ENCODE measurements around the gene EIF5AL1. TPM values are rescaled to one million over a fixed set of nuclear protein-coding genes. Genes with fewer than 3 reads are reported as not detected.
"Not testable (repeated sequence)": the region's sequence is repeated elsewhere in the genome, so short reads cannot be mapped to it uniquely, and the experiment has no call there.

Gene EIF5AL1
- total RNA-seq, 1 donor from 2014 or later, result not detected

DNA sequence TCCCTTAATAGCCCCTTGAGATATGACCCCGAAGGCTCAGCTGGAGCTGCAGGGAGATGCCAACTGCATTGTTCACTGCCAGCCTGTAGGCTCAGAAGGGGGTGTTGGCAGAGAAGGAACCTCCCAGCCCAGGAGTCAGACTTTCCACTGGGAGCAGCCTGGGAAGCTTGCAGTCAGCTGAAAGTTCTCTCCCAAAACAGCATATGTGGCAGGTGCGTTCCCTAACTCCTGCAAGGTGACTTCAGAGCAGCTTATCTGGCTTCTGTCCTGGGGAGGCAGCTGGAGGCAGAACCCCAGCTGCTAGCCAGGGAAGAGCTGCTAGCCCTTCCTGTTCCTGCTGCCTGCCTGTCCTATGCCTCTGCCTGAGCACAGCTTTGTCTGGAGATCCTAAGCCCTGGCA lies 39.8 kb downstream of the EIF5AL1 start:
- no peak overlapping the region for H3K27ac Mint-ChIP-seq
- peaks cover 43% of the 10 kb centered on the region for H3K27me3 Mint-ChIP-seq (ENCODE audit: low read depth)
- no peak for DNase-seq (ENCODE audit: low spot score in 2 of 2, unreplicated experiment in 2 of 2)
- no peak overlapping the region for H3K4me3 Mint-ChIP-seq
- no peaks in the 10 kb centered on the region for H3K36me3 Mint-ChIP-seq
- H3K4me1 Mint-ChIP-seq, result no peaks in the 10 kb centered on the region
- peaks cover under 1% of the 10 kb centered on the region for H3K9me3 Mint-ChIP-seq
- TF ChIP-seq CTCF (IDR thresholded peaks at IDR 0.05; ENCODE audit: unreplicated experiment), result no peak

- TF ChIP-seq CTCF (IDR thresholded peaks at IDR 0.05; ENCODE audit: unreplicated experiment), result no peak
- H3K4me1 Mint-ChIP-seq, result peaks cover 3% of the 10 kb centered on the region
- H3K4me3 Mint-ChIP-seq, result no peak overlapping the region
- no peaks in the 10 kb centered on the region for H3K36me3 Mint-ChIP-seq
- H3K27me3 Mint-ChIP-seq (ENCODE audit: low read depth), result peaks cover 47% of the 10 kb centered on the region
- H3K9me3 Mint-ChIP-seq, result no peaks in the 10 kb centered on the region
- no peak for DNase-seq (ENCODE audit: low spot score in 2 of 2, unreplicated experiment in 2 of 2)
- H3K27ac Mint-ChIP-seq, result no peak overlapping the region
These were observed 43.3 kb downstream of the EIF5AL1 start for GRCh38 chr10:79555354-79556309.

DNA sequence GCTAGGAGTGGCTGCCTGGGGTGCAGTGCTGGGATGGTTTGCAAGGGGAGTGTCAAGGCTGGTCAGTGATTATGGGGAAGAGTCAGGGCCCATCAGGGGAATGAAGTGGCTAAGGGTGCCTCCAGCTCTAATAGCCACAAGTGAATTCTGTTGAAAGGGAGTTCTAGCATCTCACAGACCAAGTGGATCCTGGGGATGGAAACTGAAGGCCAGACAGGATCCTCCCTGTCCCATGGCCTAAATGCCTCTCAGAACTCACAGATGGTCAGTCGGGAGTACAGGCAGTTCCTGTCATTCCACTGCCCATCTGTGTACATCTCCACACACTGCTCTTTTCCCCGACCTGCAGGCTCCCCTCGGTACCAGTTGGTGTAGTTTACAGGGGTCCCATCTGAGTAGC lies 44.6 kb downstream of the EIF5AL1 start:
- H3K4me3 Mint-ChIP-seq; H3K4me1 Mint-ChIP-seq; H3K9me3 Mint-ChIP-seq; DNase-seq (ENCODE audit: low spot score in 2 of 2, unreplicated experiment in 2 of 2); H3K27ac Mint-ChIP-seq; H3K36me3 Mint-ChIP-seq: not testable (repeated sequence)
- H3K27me3 Mint-ChIP-seq (ENCODE audit: low read depth), result peaks cover 46% of the 10 kb centered on the region

- DNase-seq (ENCODE audit: low spot score in 2 of 2, unreplicated experiment in 2 of 2), result no peak
- peaks cover 8% of the 10 kb centered on the region for H3K4me1 Mint-ChIP-seq
- H3K4me3 Mint-ChIP-seq, result no peak overlapping the region
- no peak overlapping the region for H3K27ac Mint-ChIP-seq
- no peak for TF ChIP-seq CTCF (IDR thresholded peaks at IDR 0.05; ENCODE audit: unreplicated experiment)
- no peaks in the 10 kb centered on the region for H3K9me3 Mint-ChIP-seq
- H3K27me3 Mint-ChIP-seq (ENCODE audit: low read depth), result peaks cover 53% of the 10 kb centered on the region
- no peaks in the 10 kb centered on the region for H3K36me3 Mint-ChIP-seq
These were observed 47.4 kb downstream of the EIF5AL1 start for GRCh38 chr10:79559726-79560125.

- DNase-seq (ENCODE audit: low spot score in 2 of 2, unreplicated experiment in 2 of 2), result no peak
- no peaks in the 10 kb centered on the region for H3K9me3 Mint-ChIP-seq
- TF ChIP-seq CTCF (IDR thresholded peaks at IDR 0.05; ENCODE audit: unreplicated experiment), result no peak
- H3K4me3 Mint-ChIP-seq, result no peak within 1 kb of the TSS
- H3K4me1 Mint-ChIP-seq, result peaks cover 8% of the 10 kb centered on the region
- no peak within 1 kb of the TSS for H3K27ac Mint-ChIP-seq
- H3K27me3 Mint-ChIP-seq (ENCODE audit: low read depth), result peaks cover 49% of the 10 kb centered on the region
- H3K36me3 Mint-ChIP-seq, result no peaks in the 10 kb centered on the region
These were observed 47.9 kb downstream of the EIF5AL1 start, which contains the start of gene SFTPA2 for GRCh38 chr10:79560160-79560709. TSS of gene SFTPA2 (minus strand) at chr10:79560407. CDS start at chr10:79559483, 924 bp downstream.

GRCh38 chr10:79561257-79561656 lies 48.9 kb downstream of the EIF5AL1 start:
- Mint-ChIP-seq H3K4me3 (no peak overlapping the region), H3K27me3 (ENCODE audit: low read depth) (peaks cover 41% of the 10 kb centered on the region), H3K4me1 (peaks cover 8% of the 10 kb centered on the region), H3K27ac (no peak overlapping the region), H3K36me3 (no peaks in the 10 kb centered on the region), H3K9me3 (no peaks in the 10 kb centered on the region)
- no peak for DNase-seq (ENCODE audit: low spot score in 2 of 2, unreplicated experiment in 2 of 2)
- TF ChIP-seq CTCF (IDR thresholded peaks at IDR 0.05; ENCODE audit: unreplicated experiment), result no peak

Data from mesothelial cell of epicardium (in vitro differentiated cells).